Caco-2 (cell line): ENCODE measurements around the gene NEURL4. TPM values are rescaled to one million over a fixed set of nuclear protein-coding genes. Genes with fewer than 3 reads are reported as not detected.

Experiments
- BruUV-seq: library from RNA; stranded (reverse); fragments of 400-500 nt; replicated peaks from 2 replicates; lab custom pipeline; 2021; lab: Mats Ljungman, UMichigan
- CTCF ChIA-PET: fragments of 300-600 bp; sonication (Branson Sonifier 250); formaldehyde crosslinking; loops from one replicate; lab custom pipeline; 2022; ENCODE audit warnings: antibody characterized with exemption; lab: Charles Lee
- POLR2A ChIA-PET: fragments of 300-600 bp; sonication (Branson Sonifier 250); formaldehyde crosslinking; loops from one replicate; lab custom pipeline; 2022; ENCODE audit warnings: antibody characterized with exemption; lab: Charles Lee
- DNase-seq, 2 experiments: peaks; one replicate each; pipeline versions ENCODE4 v3.0.0 to v3.0.0-alpha.2; 2020 to 2022
- H3K27me3 ChIP-seq: replicated peaks from 2 replicates; pipeline ENCODE4 v1.6.0; 2011; ENCODE audit warnings: low read length; ENCODE audit not compliant: control insufficient read depth, insufficient read depth
- H3K36me3 ChIP-seq: 2 replicates; pipeline ENCODE4 v1.5.1; 2011; ENCODE audit warnings: low read length; ENCODE audit not compliant: control insufficient read depth, insufficient read depth
- H3K4me1 ChIP-seq: fragments of 250-450 bp; sonication (Bioruptor Pico); 2 replicates; pipeline ENCODE4 v1.5.1; 2020; ENCODE audit warnings: mild to moderate bottlenecking
- H3K4me3 ChIP-seq: 2 replicates; pipeline ENCODE4 v1.5.1; 2011; ENCODE audit warnings: low read depth, mild to moderate bottlenecking, control low read depth, low read length
- H3K9me3 ChIP-seq: fragments of 250-450 bp; sonication (Bioruptor Pico); 2 replicates; pipeline ENCODE4 v1.5.1; 2020; ENCODE audit warnings: mild to moderate bottlenecking, moderate library complexity
- H3K27ac Mint-ChIP-seq: one replicate; pipeline ENCODE4 v1.8.0; 2022; ENCODE audit warnings: mixed read lengths; ENCODE audit not compliant: unreplicated experiment
- H3K27me3 Mint-ChIP-seq: one replicate; pipeline ENCODE4 v1.8.0; 2022; ENCODE audit warnings: mixed read lengths; ENCODE audit not compliant: insufficient read depth, unreplicated experiment
- H3K36me3 Mint-ChIP-seq: one replicate; pipeline ENCODE4 v1.8.0; 2022; ENCODE audit warnings: mild to moderate bottlenecking, mixed read lengths; ENCODE audit not compliant: insufficient read depth, unreplicated experiment
- H3K4me1 Mint-ChIP-seq: one replicate; pipeline ENCODE4 v1.8.0; 2022; ENCODE audit warnings: low read depth, mixed read lengths; ENCODE audit not compliant: unreplicated experiment
- H3K4me3 Mint-ChIP-seq: one replicate; pipeline ENCODE4 v1.8.0; 2022; ENCODE audit warnings: mild to moderate bottlenecking, moderate library complexity, mixed read lengths; ENCODE audit not compliant: unreplicated experiment
- H3K9me3 Mint-ChIP-seq: one replicate; pipeline ENCODE4 v1.8.0; 2022; ENCODE audit warnings: mixed read lengths; ENCODE audit not compliant: unreplicated experiment
- CTCF ChIP-seq, 2 experiments: fragments of 200-600 bp in 1 of 2; IDR thresholded peaks; 1 replicate in 1 of 2; 2 replicates in 1 of 2; pipeline versions ENCODE4 v1.5.1 to v1.8.0; 2011 to 2022; ENCODE audit warnings: antibody characterized with exemption in 1 of 2, control low read depth in 1 of 2, inconsistent platforms in 1 of 2, low read depth in 1 of 2, low read length in 1 of 2, mild to moderate bottlenecking in 1 of 2, moderate library complexity in 1 of 2; ENCODE audit not compliant: insufficient read depth in 1 of 2, severe bottlenecking in 1 of 2, unreplicated experiment in 1 of 2
- intact Hi-C: fragments of 100-400 bp; cut with micrococcal nuclease; formaldehyde crosslinking; loops from one replicate; pipeline ENCODE4 v1.10.0; 2022; ENCODE audit not compliant: unreplicated experiment
- total RNA-seq: library from RNA; stranded (reverse); gene quantifications from 2 replicates; pipeline ENCODE4 v1.2.3, GENCODE V29; 2022

Gene NEURL4
- total RNA-seq, 1 experiment from 2014 or later: 31.1 TPM

- ChIA-PET CTCF (no interaction called here), POLR2A (interaction anchor here (0.9 kb wide), 1 partner anchor 14 kb away, joined by 3 read pairs; no protein-coding TSS in a partner anchor)
- Histone ChIP-seq H3K9me3 (no peaks in the 10 kb centered on the region), H3K36me3 (peaks cover 3% of the 10 kb centered on the region), H3K4me1 (peaks cover 4% of the 10 kb centered on the region; the same call in 1 of the 2 replicates), H3K4me3 (peak overlapping the region; percentile 82), H3K27me3 (no peaks in the 10 kb centered on the region)
- intact Hi-C loops: loop anchor here (2.0 kb wide), 1 partner anchor 13 kb away; the partner anchor contains the start of gene NEURL4
- Mint-ChIP-seq H3K27me3 (no peaks in the 10 kb centered on the region), H3K27ac (peak overlapping the region; percentile 81), H3K4me3 (peak overlapping the region; percentile 82), H3K36me3 (peaks cover 42% of the 10 kb centered on the region), H3K9me3 (no peaks in the 10 kb centered on the region), H3K4me1 (peaks cover 13% of the 10 kb centered on the region)
- TF ChIP-seq CTCF (IDR thresholded peaks at IDR 0.05; ENCODE audit: insufficient read depth in 1 of 2, low read depth in 1 of 2, low read length in 1 of 2, severe bottlenecking in 1 of 2, unreplicated experiment in 1 of 2): no peak
- no peak for DNase-seq
- BruUV-seq: no TSS peak
Observed at GRCh38 chr17:7315570-7316235, 13.4 kb downstream of the NEURL4 start.

- no peaks in the 10 kb centered on the region for H3K27me3 ChIP-seq
- H3K9me3 ChIP-seq: no peaks in the 10 kb centered on the region
- intact Hi-C loops: loop anchor here (2.0 kb wide), 1 partner anchor 14 kb away; the partner anchor contains the start of gene NEURL4
- no peaks in the 10 kb centered on the region for H3K9me3 Mint-ChIP-seq
- peak within 1 kb of the TSS; percentile 82 for H3K4me3 Mint-ChIP-seq
- no TSS peak for BruUV-seq
- H3K4me1 ChIP-seq: peaks cover 4% of the 10 kb centered on the region; the same call in 1 of the 2 replicates
- peak within 1 kb of the TSS; percentile 82 for H3K4me3 ChIP-seq
- no peak for TF ChIP-seq CTCF (IDR thresholded peaks at IDR 0.05; ENCODE audit: insufficient read depth in 1 of 2, low read depth in 1 of 2, low read length in 1 of 2, severe bottlenecking in 1 of 2, unreplicated experiment in 1 of 2)
- H3K36me3 ChIP-seq: peaks cover 3% of the 10 kb centered on the region
- no peaks in the 10 kb centered on the region for H3K27me3 Mint-ChIP-seq
- ChIA-PET POLR2A (interaction anchor here (0.6 to 1.0 kb wide), 3 partner anchors 14 to 32 kb away, joined by 3 read pairs; partner anchors contain the start of gene NEURL4), CTCF (no interaction called here)
- H3K4me1 Mint-ChIP-seq: peaks cover 18% of the 10 kb centered on the region
- DNase-seq: peak; percentile 81 to 86
- peaks cover 50% of the 10 kb centered on the region for H3K36me3 Mint-ChIP-seq
- peak within 1 kb of the TSS; percentile 93 for H3K27ac Mint-ChIP-seq
Observed at GRCh38 chr17:7314719-7315569, 14.2 kb downstream of the NEURL4 start, which contains the start of gene GPS2. GPS2 (minus strand) TSS chr17:7315360; CDS start chr17:7315052, 308 bp downstream.
